K562 (cell line): ENCODE data around the gene NAA50.

ENCODE experiments used
- ATF1 ChIP-seq, 2 experiments: fragments of 450-650 bp in 1 of 2; IDR thresholded peaks; 2 replicates each; pipeline ENCODE4 v1.6.1; 2016; ENCODE audit warnings: missing compliant biosample characterization in 1 of 2, missing genetic modification characterization in 1 of 2
- MEF2A ChIP-seq: IDR thresholded peaks from 2 replicates; pipeline ENCODE4 v1.6.1; 2011; ENCODE audit warnings: low read depth, mild to moderate bottlenecking, low read length, moderate library complexity; ENCODE audit not compliant: control insufficient read depth
- SMAD1 ChIP-seq: fragments of 150-350 bp; IDR thresholded peaks from 2 replicates; pipeline ENCODE4 v1.6.1; 2014; ENCODE audit warnings: low read length, low read depth; ENCODE audit not compliant: partially characterized antibody
- TAF1 ChIP-seq: IDR thresholded peaks from 2 replicates; pipeline ENCODE4 v1.6.1; 2011; ENCODE audit warnings: mild to moderate bottlenecking, low read length, moderate library complexity; ENCODE audit not compliant: insufficient read depth, control insufficient read depth, severe bottlenecking; ENCODE audit errors: extremely low read depth
- ZNF324 ChIP-seq: fragments of 250-450 bp; sonication (Bioruptor Pico); IDR thresholded peaks from 2 replicates; pipeline ENCODE4 v1.4.0; 2020; ENCODE audit warnings: mild to moderate bottlenecking

DNA sequence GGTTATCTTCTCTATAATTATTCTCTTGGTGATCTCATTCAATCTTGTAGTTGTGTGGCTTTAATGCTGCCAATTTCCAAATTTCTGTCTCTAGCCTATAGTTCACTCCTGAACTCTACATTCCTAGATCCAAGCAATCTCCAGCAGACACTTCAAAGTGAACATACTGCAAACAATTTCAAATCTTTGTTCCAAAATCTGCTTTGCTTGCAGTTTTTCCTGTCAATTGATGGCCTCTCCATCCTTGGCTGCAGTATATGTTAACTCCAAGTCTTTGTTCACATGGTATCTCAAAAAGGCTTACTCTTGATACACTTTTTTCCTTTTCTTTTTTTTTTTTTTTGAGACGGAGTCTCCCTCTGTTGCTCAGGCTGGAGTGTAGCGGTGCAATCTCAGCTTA is 17.4 kb downstream of the NAA50 start:
- no peak for TF ChIP-seq ATF1 (CRISPR knock-in tag; IDR thresholded peaks at IDR 0.05)
- TF ChIP-seq ATF1 (tag; IDR thresholded peaks at IDR 0.05): no peak
- TF ChIP-seq MEF2A: no peak
- no peak for TF ChIP-seq SMAD1
- no peak for TF ChIP-seq TAF1
- TF ChIP-seq ZNF324 (CRISPR knock-in tag): no peak
